GM19043 (cell line): ENCODE data around the gene COLGALT1.

Experiments
- ATAC-seq: cut with Tn5 transposase; IDR thresholded peaks from one replicate; pipeline ENCODE4 v1.9.1; 2021; ENCODE audit warnings: low read depth; ENCODE audit not compliant: unreplicated experiment

COLGALT1 gene

DNA sequence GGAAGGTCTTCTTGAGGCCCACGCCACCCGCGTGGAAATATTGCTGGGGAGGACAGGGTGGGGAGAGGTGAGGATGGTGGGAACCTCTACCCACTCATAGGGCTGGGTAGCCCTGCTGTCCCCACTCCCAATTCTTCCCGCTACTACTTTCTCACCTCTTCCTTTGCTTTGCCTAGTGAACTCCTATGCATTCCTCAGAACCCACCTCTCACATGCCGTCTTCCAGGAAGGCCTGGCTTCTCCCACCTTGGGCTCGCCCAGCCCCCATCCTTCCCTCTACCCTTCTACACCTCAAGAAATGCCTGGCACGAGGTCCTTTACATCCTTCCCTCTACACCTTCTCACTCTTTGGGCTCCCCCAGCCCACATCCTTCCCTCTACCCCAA lies 62.4 kb downstream of the COLGALT1 start:
- no peak for ATAC-seq

- no peak for ATAC-seq
These were observed 62.9 kb downstream of the COLGALT1 start for GRCh38 chr19:17618281-17618903.

GRCh38 chr19:17618936-17619335 lies 63.5 kb downstream of the COLGALT1 start:
- no peak for ATAC-seq

- no peak for ATAC-seq
These were observed 65.2 kb downstream of the COLGALT1 start for GRCh38 chr19:17620696-17621095.

GRCh38 chr19:17623224-17623935 lies 67.9 kb downstream of the COLGALT1 start:
- ATAC-seq: no peak

GRCh38 chr19:17624314-17624991 lies 69.0 kb downstream of the COLGALT1 start:
- no peak for ATAC-seq

- ATAC-seq: no peak
These were observed 69.6 kb downstream of the COLGALT1 start for GRCh38 chr19:17625043-17625442.

GRCh38 chr19:17625980-17626379 lies 70.5 kb downstream of the COLGALT1 start:
- no peak for ATAC-seq

GRCh38 chr19:17626456-17627015 lies 71.1 kb downstream of the COLGALT1 start:
- ATAC-seq: no peak

- no peak for ATAC-seq
These were observed 71.7 kb downstream of the COLGALT1 start for GRCh38 chr19:17627161-17627560.

DNA sequence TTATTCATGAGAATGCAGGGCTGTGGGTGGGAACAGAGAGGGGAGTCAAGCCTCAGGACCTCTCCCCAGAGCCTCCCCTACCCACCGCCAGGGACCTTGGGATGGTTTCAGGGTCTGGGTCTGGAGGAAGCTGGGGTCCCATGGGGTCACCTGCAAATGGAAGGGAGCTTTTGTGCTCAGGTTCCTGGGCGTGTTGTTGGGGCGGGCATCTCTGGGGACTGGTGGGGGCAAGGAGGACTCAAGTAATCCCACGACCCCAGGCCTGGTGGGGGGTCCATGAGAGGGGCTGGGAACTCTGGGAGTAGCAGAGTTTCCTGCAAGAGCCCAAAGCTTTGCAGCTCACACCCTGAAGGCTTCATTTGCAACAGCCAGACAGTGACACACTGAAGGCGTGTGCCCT lies 72.5 kb downstream of the COLGALT1 start:
- ATAC-seq: no peak

DNA sequence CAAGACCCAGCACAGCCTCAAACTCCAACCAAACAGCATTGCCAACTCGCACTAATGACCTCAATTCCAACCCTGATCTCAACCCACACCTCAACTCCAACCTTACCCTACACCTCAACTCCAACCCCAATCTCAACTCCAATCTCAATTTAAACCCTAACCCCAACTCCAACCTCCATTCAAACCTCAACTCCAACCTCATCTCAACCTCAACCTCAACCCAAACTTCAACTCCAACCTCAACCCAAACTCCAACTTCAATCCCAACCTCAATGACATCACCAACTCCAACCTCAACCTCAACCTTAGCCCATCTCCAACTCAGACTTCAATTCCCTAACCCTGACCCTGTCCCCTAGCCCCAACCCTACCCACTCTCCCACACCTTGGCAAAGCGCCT lies 74.3 kb downstream of the COLGALT1 start:
- no peak for ATAC-seq

DNA sequence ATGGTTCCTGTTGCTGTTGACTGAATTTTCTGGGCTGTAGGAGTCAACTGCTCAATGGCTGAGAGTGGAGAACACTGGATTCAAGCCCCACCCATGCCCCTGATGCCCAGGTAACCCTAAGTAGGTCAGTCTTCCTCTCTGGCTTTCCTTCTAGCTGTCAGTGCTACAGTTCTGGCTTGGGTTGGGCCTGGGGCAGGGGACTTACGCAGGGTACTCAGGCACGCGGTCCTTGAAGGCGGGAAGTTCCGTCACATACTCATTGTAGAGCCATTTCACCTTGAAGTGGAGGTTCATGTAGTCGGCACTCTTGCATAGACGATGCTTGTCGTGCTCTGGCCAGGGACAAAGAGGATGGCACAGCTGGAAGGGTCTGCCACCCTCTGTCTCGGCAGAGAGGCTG lies 77.1 kb downstream of the COLGALT1 start:
- no peak for ATAC-seq
